Left ventricle myocardium inferior (tissue), 1 donor: ENCODE data around the gene ZMAT5. TPM values are rescaled to one million over a fixed set of nuclear protein-coding genes. Genes with fewer than 3 reads are reported as not detected.
A peak's percentile ranks its signal among the peaks of the same experiment; 100 is the strongest.

Experiments used
- DNase-seq: peaks from one replicate; pipeline ENCODE4 v3.0.0-alpha.2; 2020
- H3K27ac ChIP-seq: fragments of 200-600 bp; replicated peaks from 2 replicates; pipeline ENCODE4 v1.8.0; 2021
- H3K27me3 ChIP-seq: fragments of 200-600 bp; 2 replicates; pipeline ENCODE4 v1.8.0; 2021; ENCODE audit warnings: low read depth
- H3K36me3 ChIP-seq: fragments of 200-600 bp; 2 replicates; pipeline ENCODE4 v1.8.0; 2021
- H3K4me1 ChIP-seq: fragments of 200-600 bp; 2 replicates; pipeline ENCODE4 v1.8.0; 2021
- H3K4me3 ChIP-seq: fragments of 200-600 bp; 2 replicates; pipeline ENCODE4 v1.8.0; 2021; ENCODE audit warnings: mild to moderate bottlenecking, moderate library complexity
- H3K9me3 ChIP-seq: fragments of 200-600 bp; replicated peaks from 2 replicates; pipeline ENCODE4 v1.8.0; 2021
- intact Hi-C: fragments of 100-400 bp; cut with micrococcal nuclease; formaldehyde crosslinking; loops from one replicate; pipeline ENCODE4 v1.11.0; 2022
- total RNA-seq: library from RNA; stranded (reverse); fragmentation: NEBNext Ultra II Directional; extraction: Animal tissue kit (Norgen Biotek cat#: 25700); gene quantifications from one replicate; pipeline ENCODE4 v1.2.1, GENCODE V29; 2021
- TF ChIP-seq, protein P1 (sequence below): fragments of 200-600 bp; IDR thresholded peaks from 2 replicates; pipeline ENCODE4 v1.8.0; 2021; ENCODE audit warnings: antibody characterized with exemption, mild to moderate bottlenecking, borderline replicate concordance
- donor health status: DM: no; HTN: yes; CAD: no; lungs with severe emphysema.

The ZMAT5 gene
- total RNA-seq, 1 donor from 2014 or later = 20.6 TPM

DNA sequence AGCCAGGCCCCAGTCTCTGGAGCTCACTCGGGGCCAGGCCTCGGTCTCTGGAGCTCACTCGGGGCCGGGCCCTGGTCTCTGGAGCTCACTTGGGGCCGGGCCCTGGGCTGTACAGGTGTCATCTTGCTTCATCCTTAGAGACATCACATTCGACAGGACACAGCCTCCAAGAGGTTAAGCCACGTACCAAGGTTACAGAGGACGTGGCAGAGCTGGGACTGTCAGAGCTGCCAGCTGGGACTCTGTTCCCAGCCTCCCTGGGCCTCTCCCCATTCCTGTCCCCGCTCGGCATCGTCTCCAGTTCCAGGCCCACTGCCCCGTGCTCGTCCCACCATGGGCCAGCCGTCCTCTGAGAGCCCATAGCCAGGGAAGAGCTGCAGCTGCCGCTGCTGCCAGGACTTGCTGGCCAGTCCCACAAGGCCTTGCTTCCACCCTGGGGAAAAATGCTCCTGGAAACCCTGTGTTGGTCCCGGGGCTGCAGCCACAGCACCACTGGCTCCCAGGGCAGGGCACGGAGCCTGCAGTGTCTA lies 27.4 kb downstream of the ZMAT5 start:
- intact Hi-C loops = no loop called here

GRCh38 chr22:29738118-29738815 lies 28.5 kb downstream of the ZMAT5 start:
- TF ChIP-seq, protein P1, sequence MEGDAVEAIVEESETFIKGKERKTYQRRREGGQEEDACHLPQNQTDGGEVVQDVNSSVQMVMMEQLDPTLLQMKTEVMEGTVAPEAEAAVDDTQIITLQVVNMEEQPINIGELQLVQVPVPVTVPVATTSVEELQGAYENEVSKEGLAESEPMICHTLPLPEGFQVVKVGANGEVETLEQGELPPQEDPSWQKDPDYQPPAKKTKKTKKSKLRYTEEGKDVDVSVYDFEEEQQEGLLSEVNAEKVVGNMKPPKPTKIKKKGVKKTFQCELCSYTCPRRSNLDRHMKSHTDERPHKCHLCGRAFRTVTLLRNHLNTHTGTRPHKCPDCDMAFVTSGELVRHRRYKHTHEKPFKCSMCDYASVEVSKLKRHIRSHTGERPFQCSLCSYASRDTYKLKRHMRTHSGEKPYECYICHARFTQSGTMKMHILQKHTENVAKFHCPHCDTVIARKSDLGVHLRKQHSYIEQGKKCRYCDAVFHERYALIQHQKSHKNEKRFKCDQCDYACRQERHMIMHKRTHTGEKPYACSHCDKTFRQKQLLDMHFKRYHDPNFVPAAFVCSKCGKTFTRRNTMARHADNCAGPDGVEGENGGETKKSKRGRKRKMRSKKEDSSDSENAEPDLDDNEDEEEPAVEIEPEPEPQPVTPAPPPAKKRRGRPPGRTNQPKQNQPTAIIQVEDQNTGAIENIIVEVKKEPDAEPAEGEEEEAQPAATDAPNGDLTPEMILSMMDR = no peak
- Histone ChIP-seq H3K4me1 (peaks cover 8% of the 10 kb centered on the region), H3K9me3 (no peaks in the 10 kb centered on the region), H3K27ac (no peak overlapping the region), H3K27me3 (no peaks in the 10 kb centered on the region), H3K36me3 (peaks cover 56% of the 10 kb centered on the region), H3K4me3 (no peak overlapping the region)
- no peak for DNase-seq
- intact Hi-C loops = no loop called here

More for the DNA sequence above, 27.4 kb downstream of the ZMAT5 start:
- H3K27me3 ChIP-seq = no peaks in the 10 kb centered on the region
- no peak for DNase-seq
- TF ChIP-seq, protein P1 = no peak
- no peaks in the 10 kb centered on the region for H3K9me3 ChIP-seq
- H3K4me1 ChIP-seq = no peaks in the 10 kb centered on the region
- H3K4me3 ChIP-seq = no peak overlapping the region
- no peak overlapping the region for H3K27ac ChIP-seq
- peaks cover 45% of the 10 kb centered on the region for H3K36me3 ChIP-seq

DNA sequence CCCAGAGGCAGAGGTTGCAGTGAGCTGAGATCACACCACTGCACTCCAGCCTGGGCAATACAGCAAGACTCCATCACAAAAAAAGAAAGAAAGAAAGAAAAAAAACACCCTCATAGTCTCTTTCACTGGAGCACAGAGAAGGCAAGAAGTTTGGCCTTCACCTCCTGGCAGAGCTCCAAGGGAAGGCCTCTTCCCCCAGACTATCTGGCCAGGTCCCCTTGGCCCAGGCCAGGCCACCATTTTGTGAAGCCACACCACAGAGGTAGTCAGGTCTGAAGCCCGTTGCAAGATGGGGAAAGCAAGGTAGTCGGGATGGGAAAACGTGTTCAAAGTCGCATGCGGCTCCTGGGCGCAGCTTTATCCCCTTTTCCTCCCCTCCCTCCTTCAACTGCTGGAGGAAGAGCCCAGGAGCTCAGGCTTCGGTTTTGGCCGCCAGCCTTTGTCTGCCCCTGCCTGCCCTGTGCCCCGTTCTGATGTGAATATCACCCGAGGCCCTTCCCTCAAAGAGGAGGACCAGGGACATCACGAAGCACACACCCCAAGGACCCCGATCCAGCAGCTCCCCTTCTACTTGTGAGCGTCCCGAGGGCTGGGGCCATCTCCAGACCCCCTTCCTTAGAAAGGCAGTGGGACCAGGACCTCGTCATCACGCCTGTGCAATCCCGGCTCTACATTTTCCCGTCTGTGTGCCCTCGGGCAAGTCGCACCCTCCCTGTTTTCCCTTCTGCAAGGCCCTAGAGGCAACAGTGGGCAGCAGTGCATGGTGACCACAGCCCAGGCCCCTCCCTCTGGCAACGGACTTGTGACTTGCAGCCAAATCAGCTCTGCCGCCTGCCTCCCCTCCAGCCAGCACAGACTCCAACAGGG lies 29.3 kb downstream of the ZMAT5 start:
- H3K36me3 ChIP-seq = peaks cover 57% of the 10 kb centered on the region
- intact Hi-C loops = no loop called here
- no peaks in the 10 kb centered on the region for H3K27me3 ChIP-seq
- H3K4me3 ChIP-seq = no peak overlapping the region
- H3K9me3 ChIP-seq = no peaks in the 10 kb centered on the region
- TF ChIP-seq, protein P1 = no peak
- DNase-seq = peak; percentile 22
- H3K27ac ChIP-seq = no peak overlapping the region
- H3K4me1 ChIP-seq = peaks cover 8% of the 10 kb centered on the region

GRCh38 chr22:29735416-29735815 lies 31.4 kb downstream of the ZMAT5 start:
- Histone ChIP-seq H3K4me1 (peaks cover 8% of the 10 kb centered on the region), H3K4me3 (no peak overlapping the region), H3K27ac (no peak overlapping the region), H3K36me3 (peaks cover 47% of the 10 kb centered on the region), H3K27me3 (no peaks in the 10 kb centered on the region), H3K9me3 (no peaks in the 10 kb centered on the region)
- TF ChIP-seq, protein P1 = no peak
- intact Hi-C loops = no loop called here
- no peak for DNase-seq

DNA sequence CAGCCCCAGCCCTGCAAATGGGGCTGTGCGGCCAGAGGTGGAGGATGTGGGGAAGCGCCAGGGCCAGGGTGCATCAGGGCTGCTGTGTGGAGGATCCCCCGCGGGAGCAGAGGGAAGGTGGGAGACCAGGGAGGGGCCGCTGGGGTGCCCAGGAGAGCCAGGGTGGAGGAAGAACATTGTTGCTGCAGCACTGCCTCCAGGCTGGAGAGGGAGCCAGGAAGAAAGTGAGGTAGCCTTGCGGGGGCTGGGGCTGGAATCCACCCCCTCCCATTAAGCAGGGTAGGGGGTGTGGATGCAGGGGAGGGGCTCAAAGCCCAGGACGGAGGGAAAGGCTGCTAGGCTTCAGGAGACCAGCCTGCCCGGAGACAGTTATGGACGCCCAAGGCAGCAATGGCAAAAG lies 32.0 kb downstream of the ZMAT5 start:
- intact Hi-C loops = no loop called here
- peaks cover 45% of the 10 kb centered on the region for H3K36me3 ChIP-seq

More for the DNA sequence above, 32.0 kb downstream of the ZMAT5 start:
- Histone ChIP-seq H3K27ac (no peak overlapping the region), H3K9me3 (no peaks in the 10 kb centered on the region), H3K27me3 (no peaks in the 10 kb centered on the region), H3K4me1 (peaks cover 8% of the 10 kb centered on the region), H3K4me3 (no peak overlapping the region)
- TF ChIP-seq, protein P1 = no peak
- no peak for DNase-seq
